Astrocyte (in vitro differentiated cells and primary cell): ENCODE measurements around the gene OXNAD1. TPM values are rescaled to one million over a fixed set of nuclear protein-coding genes. Genes with fewer than 3 reads are reported as not detected.

Source experiments
- DNase-seq: peaks from one replicate; pipeline ENCODE4 v3.0.0-alpha.2; 2010; ENCODE audit warnings: low read depth
- FAIRE-seq: peaks from 2 replicates; lab custom pipeline; 2011; peaks lifted over from hg19 to GRCh38; lab: Jason Lieb, UNC
- H2AFZ ChIP-seq: 2 replicates; pipeline ENCODE4 v1.6.0; 2012; ENCODE audit warnings: low read depth, low read length, inconsistent platforms
- H3K27ac ChIP-seq: 2 replicates; pipeline ENCODE4 v1.5.1; 2011; ENCODE audit warnings: low read depth, low read length, inconsistent platforms
- H3K27me3 ChIP-seq: 2 replicates; pipeline ENCODE4 v1.6.0; 2011; ENCODE audit warnings: low read length, inconsistent platforms; ENCODE audit not compliant: insufficient read depth
- H3K36me3 ChIP-seq: 2 replicates; pipeline ENCODE4 v1.5.1; 2011; ENCODE audit warnings: low read length, inconsistent platforms; ENCODE audit not compliant: insufficient read depth
- H3K4me1 ChIP-seq: 2 replicates; pipeline ENCODE4 v1.5.1; 2011; ENCODE audit warnings: low read length, inconsistent platforms; ENCODE audit not compliant: insufficient read depth
- H3K4me2 ChIP-seq: 2 replicates; pipeline ENCODE4 v1.6.0; 2012; ENCODE audit warnings: low read length, inconsistent platforms
- H3K4me3 ChIP-seq: 2 replicates; pipeline ENCODE4 v1.5.1; 2011; ENCODE audit warnings: low read depth, mild to moderate bottlenecking, low read length, inconsistent platforms; ENCODE audit not compliant: insufficient read depth
- H3K79me2 ChIP-seq: 2 replicates; pipeline ENCODE4 v1.6.0; 2012; ENCODE audit warnings: mild to moderate bottlenecking, low read length, inconsistent platforms; ENCODE audit not compliant: insufficient read depth
- H3K9ac ChIP-seq: 2 replicates; pipeline ENCODE4 v1.6.0; 2012; ENCODE audit warnings: mild to moderate bottlenecking, low read length, inconsistent platforms
- H3K9me3 ChIP-seq: 2 replicates; pipeline ENCODE4 v1.5.1; 2012; ENCODE audit warnings: low read depth, mild to moderate bottlenecking, low read length, inconsistent platforms; ENCODE audit not compliant: insufficient read depth
- H4K20me1 ChIP-seq: 2 replicates; pipeline ENCODE4 v1.6.0; 2012; ENCODE audit warnings: low read length, inconsistent platforms; ENCODE audit not compliant: insufficient read depth
- H3K27ac Mint-ChIP-seq: one replicate; pipeline ENCODE4 v1.8.0; 2021; ENCODE audit warnings: mild to moderate bottlenecking, mixed read lengths; ENCODE audit not compliant: unreplicated experiment
- H3K27me3 Mint-ChIP-seq: one replicate; pipeline ENCODE4 v1.8.0; 2021; ENCODE audit warnings: low read depth, mixed read lengths; ENCODE audit not compliant: unreplicated experiment
- H3K36me3 Mint-ChIP-seq: one replicate; pipeline ENCODE4 v1.8.0; 2021; ENCODE audit warnings: low read depth, mixed read lengths; ENCODE audit not compliant: unreplicated experiment
- H3K4me1 Mint-ChIP-seq: one replicate; pipeline ENCODE4 v1.8.0; 2021; ENCODE audit warnings: low read depth, mixed read lengths; ENCODE audit not compliant: unreplicated experiment
- H3K4me3 Mint-ChIP-seq: one replicate; pipeline ENCODE4 v1.8.0; 2021; ENCODE audit warnings: mild to moderate bottlenecking, moderate library complexity, mixed read lengths; ENCODE audit not compliant: unreplicated experiment
- H3K9me3 Mint-ChIP-seq: one replicate; pipeline ENCODE4 v1.8.0; 2021; ENCODE audit warnings: mild to moderate bottlenecking, mixed read lengths; ENCODE audit not compliant: unreplicated experiment
- CTCF ChIP-seq: IDR thresholded peaks from 2 replicates; pipeline ENCODE4 v1.5.1; 2011; ENCODE audit warnings: low read depth, mild to moderate bottlenecking, inconsistent platforms, low read length, moderate library complexity; ENCODE audit not compliant: insufficient read depth
- EZH2 ChIP-seq: IDR thresholded peaks from 2 replicates; pipeline ENCODE4 v1.6.1; 2012; ENCODE audit warnings: mild to moderate bottlenecking, low read length, inconsistent platforms; ENCODE audit not compliant: insufficient read depth
- total RNA-seq: library from RNA; stranded (reverse); gene quantifications from 2 replicates; pipeline ENCODE4 v1.2.1, GENCODE V29; 2021

OXNAD1 gene
- total RNA-seq, 1 donor from 2014 or later: 10.5 TPM

DNA sequence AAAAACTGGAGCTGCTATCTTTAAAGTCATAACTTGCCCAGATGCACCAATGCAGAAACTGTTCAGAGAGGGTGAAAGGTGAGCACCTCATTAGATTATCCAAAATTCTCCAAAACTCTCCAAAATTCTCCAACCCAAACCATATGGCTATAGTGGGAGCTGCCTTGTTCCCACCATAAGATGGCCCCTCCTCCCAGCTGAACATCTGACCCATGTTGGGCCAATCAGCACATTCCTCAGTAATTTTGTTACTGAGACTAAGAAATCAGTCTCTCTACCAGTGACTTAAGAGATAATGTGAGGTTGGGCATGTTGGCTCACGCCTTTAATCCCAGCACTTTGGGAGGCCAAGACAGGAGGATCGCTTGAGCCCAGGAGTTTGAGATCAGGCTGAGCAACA lies 33.0 kb upstream of the OXNAD1 start:
- FAIRE-seq: no peak
- Histone ChIP-seq H3K9me3 (no peaks in the 10 kb centered on the region), H3K4me1 (no peaks in the 10 kb centered on the region), H3K9ac (no peak overlapping the region), H4K20me1 (no peaks in the 10 kb centered on the region), H3K27me3 (no peaks in the 10 kb centered on the region), H2AFZ (no peak overlapping the region), H3K36me3 (no peaks in the 10 kb centered on the region), H3K79me2 (no peaks in the 10 kb centered on the region), H3K27ac (no peak overlapping the region), H3K4me2 (no peak overlapping the region), H3K4me3 (no peak overlapping the region)
- Mint-ChIP-seq H3K27me3 (peaks cover 3% of the 10 kb centered on the region), H3K27ac (no peak overlapping the region), H3K4me1 (peaks cover 2% of the 10 kb centered on the region), H3K9me3 (no peaks in the 10 kb centered on the region), H3K36me3 (peaks cover 2% of the 10 kb centered on the region), H3K4me3 (no peak overlapping the region)
- TF ChIP-seq CTCF (no peak), EZH2 (no peak)
- DNase-seq: no peak

GRCh38 chr3:16233806-16234205 lies 31.2 kb upstream of the OXNAD1 start:
- no peaks in the 10 kb centered on the region for H3K79me2 ChIP-seq
- FAIRE-seq: no peak
- H2AFZ ChIP-seq: no peak overlapping the region
- DNase-seq: no peak
- no peaks in the 10 kb centered on the region for H3K36me3 ChIP-seq
- H4K20me1 ChIP-seq: no peaks in the 10 kb centered on the region
- Mint-ChIP-seq H3K4me1 (no peaks in the 10 kb centered on the region), H3K36me3 (peaks cover 6% of the 10 kb centered on the region), H3K9me3 (no peaks in the 10 kb centered on the region), H3K27me3 (peaks cover 3% of the 10 kb centered on the region), H3K4me3 (no peak overlapping the region), H3K27ac (no peak overlapping the region)
- no peak overlapping the region for H3K9ac ChIP-seq
- no peak overlapping the region for H3K27ac ChIP-seq
- H3K4me3 ChIP-seq: no peak overlapping the region
- TF ChIP-seq EZH2: no peak
- no peak for TF ChIP-seq CTCF
- H3K4me1 ChIP-seq: no peaks in the 10 kb centered on the region
- no peaks in the 10 kb centered on the region for H3K27me3 ChIP-seq
- H3K4me2 ChIP-seq: no peak overlapping the region
- no peaks in the 10 kb centered on the region for H3K9me3 ChIP-seq

DNA sequence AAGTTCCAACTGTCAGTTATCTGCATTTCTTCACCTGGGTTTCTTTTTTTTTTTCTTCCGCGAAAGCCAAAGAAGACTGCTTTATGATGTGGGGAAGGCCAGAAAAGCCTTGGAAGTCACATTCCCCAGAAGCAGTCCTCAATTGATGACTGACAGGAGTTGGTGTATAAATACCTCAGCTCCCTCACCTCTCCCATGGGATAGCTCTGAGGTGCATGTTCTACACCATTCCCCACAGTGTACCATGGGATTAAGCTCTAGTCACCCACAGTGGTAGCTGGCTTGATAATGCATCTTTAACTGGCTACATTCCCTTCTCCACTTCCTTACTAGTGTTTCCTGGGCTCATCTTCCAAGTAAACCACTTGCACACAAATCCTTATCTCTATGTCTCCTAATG lies 30.7 kb upstream of the OXNAD1 start:
- Mint-ChIP-seq H3K4me1 (no peaks in the 10 kb centered on the region), H3K9me3 (no peaks in the 10 kb centered on the region), H3K27ac (no peak overlapping the region), H3K27me3 (no peaks in the 10 kb centered on the region), H3K36me3 (peaks cover 6% of the 10 kb centered on the region), H3K4me3 (no peak overlapping the region)
- no peak overlapping the region for H3K27ac ChIP-seq
- no peak overlapping the region for H2AFZ ChIP-seq
- no peaks in the 10 kb centered on the region for H3K36me3 ChIP-seq
- H4K20me1 ChIP-seq: no peaks in the 10 kb centered on the region
- DNase-seq (no peak), FAIRE-seq (no peak)
- no peak overlapping the region for H3K4me2 ChIP-seq
- H3K27me3 ChIP-seq: no peaks in the 10 kb centered on the region
- TF ChIP-seq EZH2: no peak
- H3K9me3 ChIP-seq: no peaks in the 10 kb centered on the region
- H3K4me1 ChIP-seq: no peaks in the 10 kb centered on the region
- H3K79me2 ChIP-seq: no peaks in the 10 kb centered on the region
- no peak overlapping the region for H3K4me3 ChIP-seq
- no peak overlapping the region for H3K9ac ChIP-seq
